ENCODE measurements around the gene ANXA6.
A peak's percentile ranks its signal among the peaks of the same experiment; 100 is the strongest.

ANXA6 gene

DNA sequence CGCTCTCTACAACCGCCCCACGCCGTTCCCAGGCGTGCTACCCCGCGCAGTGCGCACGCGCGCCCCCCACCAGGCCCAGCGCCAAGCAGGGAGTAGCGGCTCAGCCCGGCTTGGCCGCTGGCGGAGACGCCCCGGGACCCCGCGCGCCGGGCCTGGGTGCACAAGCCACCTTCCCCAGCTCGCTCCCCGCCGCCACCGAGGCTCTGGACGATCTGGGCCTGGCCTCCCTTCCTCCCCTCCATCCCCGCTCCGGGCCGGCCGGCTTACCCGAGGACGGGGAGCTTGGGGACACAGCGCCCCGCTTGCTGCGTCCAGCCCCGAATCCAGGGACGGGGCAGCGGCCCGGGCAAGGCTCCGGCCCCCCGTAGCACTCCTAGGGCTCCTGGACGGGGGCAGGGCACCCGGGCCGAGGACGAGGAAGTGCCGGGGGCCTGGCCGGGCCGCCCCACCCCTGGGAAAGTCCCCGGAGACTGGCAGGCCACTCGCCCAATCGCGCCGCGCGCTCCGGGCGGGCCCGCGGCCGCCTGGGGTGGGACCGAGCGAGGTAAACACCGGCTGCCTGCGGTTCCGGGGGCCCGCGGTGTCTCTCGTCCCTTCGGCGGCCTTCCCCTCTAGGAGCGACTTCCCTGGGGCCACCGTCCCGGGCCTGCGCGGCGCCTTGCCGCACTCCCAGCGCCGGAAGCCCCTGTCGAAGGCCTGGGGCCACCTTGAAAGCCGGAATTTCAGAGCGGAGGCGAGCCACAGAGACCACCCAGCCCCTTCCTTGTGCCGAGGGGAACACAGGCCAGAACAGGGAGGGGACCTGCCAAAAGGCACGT lies 76.8 kb downstream of the ANXA6 start, which contains the start of gene TNIP1 (continued):
- TF ChIP-seq ZBTB17 (tag by site-specific recombination; IDR thresholded peaks at IDR 0.05) (peak; percentile 47), ZNF555 (tag by site-specific recombination; conservative IDR thresholded peaks at IDR 0.05) (no peak), ZNF830 (tag by site-specific recombination; IDR thresholded peaks at IDR 0.05; ENCODE audit: low read depth) (no peak), ZNF701 (tag by site-specific recombination; IDR thresholded peaks at IDR 0.05) (no peak), ZNF266 (tag by site-specific recombination; IDR thresholded peaks at IDR 0.05; ENCODE audit: low read depth) (no peak), ZNF560 (tag by site-specific recombination; IDR thresholded peaks at IDR 0.05; ENCODE audit: borderline replicate concordance) (no peak), ZNF521 (tag by site-specific recombination; IDR thresholded peaks at IDR 0.05) (no peak), ZBTB8A (tag by site-specific recombination; IDR thresholded peaks at IDR 0.05) (peak; percentile 88), HOXC10 (CRISPR knock-in tag; IDR thresholded peaks at IDR 0.05) (0 out of 2 replicates have a peak, but pooled peaks have one; percentile 29), ZNF571 (tag by site-specific recombination; IDR thresholded peaks at IDR 0.05) (no peak), ZNF146 (tag by site-specific recombination; IDR thresholded peaks at IDR 0.05) (no peak; the same call in 1 of the 2 replicates), ZNF549 (tag by site-specific recombination; IDR thresholded peaks at IDR 0.05) (no peak), PRDM1 (tag by site-specific recombination; IDR thresholded peaks at IDR 0.05) (no peak), ZNF112 (tag by site-specific recombination; IDR thresholded peaks at IDR 0.05) (no peak), WT1 (tag by site-specific recombination; IDR thresholded peaks at IDR 0.05) (peak; percentile 42; the same call in 1 of the 2 replicates), ZNF837 (tag by site-specific recombination; IDR thresholded peaks at IDR 0.05) (0 out of 2 replicates have a peak, but pooled peaks have one; percentile 57), KLF9 (tag by site-specific recombination; IDR thresholded peaks at IDR 0.05; ENCODE audit: low read depth) (peak; percentile 74), ZNF791 (tag by site-specific recombination; IDR thresholded peaks at IDR 0.05) (no peak), ZNF23 (tag by site-specific recombination; IDR thresholded peaks at IDR 0.05; ENCODE audit: borderline replicate concordance) (no peak), MEIS1 (CRISPR knock-in tag; IDR thresholded peaks at IDR 0.05; ENCODE audit: borderline replicate concordance) (no peak), ZNF335 (tag by site-specific recombination; conservative IDR thresholded peaks at IDR 0.05) (peak; percentile 93), ZNF664 (tag by site-specific recombination; IDR thresholded peaks at IDR 0.05) (no peak), ZXDB (tag by site-specific recombination; IDR thresholded peaks at IDR 0.05) (peak; percentile 94)
- TF ChIP-seq, protein P1, sequence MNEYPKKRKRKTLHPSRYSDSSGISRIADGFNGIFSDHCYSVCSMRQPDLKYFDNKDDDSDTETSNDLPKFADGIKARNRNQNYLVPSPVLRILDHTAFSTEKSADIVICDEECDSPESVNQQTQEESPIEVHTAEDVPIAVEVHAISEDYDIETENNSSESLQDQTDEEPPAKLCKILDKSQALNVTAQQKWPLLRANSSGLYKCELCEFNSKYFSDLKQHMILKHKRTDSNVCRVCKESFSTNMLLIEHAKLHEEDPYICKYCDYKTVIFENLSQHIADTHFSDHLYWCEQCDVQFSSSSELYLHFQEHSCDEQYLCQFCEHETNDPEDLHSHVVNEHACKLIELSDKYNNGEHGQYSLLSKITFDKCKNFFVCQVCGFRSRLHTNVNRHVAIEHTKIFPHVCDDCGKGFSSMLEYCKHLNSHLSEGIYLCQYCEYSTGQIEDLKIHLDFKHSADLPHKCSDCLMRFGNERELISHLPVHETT (tag by site-specific recombination; IDR thresholded peaks at IDR 0.05): no peak
- TF ChIP-seq, protein P2, sequence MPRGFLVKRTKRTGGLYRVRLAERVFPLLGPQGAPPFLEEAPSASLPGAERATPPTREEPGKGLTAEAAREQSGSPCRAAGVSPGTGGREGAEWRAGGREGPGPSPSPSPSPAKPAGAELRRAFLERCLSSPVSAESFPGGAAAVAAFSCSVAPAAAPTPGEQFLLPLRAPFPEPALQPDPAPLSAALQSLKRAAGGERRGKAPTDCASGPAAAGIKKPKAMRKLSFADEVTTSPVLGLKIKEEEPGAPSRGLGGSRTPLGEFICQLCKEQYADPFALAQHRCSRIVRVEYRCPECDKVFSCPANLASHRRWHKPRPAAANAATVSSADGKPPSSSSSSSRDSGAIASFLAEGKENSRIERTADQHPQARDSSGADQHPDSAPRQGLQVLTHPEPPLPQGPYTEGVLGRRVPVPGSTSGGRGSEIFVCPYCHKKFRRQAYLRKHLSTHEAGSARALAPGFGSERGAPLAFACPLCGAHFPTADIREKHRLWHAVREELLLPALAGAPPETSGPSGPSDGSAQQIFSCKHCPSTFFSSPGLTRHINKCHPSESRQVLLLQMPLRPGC (tag by site-specific recombination; IDR thresholded peaks at IDR 0.05): 0 out of 2 replicates have a peak, but pooled peaks have one; percentile 25
- TF ChIP-seq, protein P3, sequence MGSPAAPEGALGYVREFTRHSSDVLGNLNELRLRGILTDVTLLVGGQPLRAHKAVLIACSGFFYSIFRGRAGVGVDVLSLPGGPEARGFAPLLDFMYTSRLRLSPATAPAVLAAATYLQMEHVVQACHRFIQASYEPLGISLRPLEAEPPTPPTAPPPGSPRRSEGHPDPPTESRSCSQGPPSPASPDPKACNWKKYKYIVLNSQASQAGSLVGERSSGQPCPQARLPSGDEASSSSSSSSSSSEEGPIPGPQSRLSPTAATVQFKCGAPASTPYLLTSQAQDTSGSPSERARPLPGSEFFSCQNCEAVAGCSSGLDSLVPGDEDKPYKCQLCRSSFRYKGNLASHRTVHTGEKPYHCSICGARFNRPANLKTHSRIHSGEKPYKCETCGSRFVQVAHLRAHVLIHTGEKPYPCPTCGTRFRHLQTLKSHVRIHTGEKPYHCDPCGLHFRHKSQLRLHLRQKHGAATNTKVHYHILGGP (tag by site-specific recombination; IDR thresholded peaks at IDR 0.05): no peak
- TF ChIP-seq, protein P4, sequence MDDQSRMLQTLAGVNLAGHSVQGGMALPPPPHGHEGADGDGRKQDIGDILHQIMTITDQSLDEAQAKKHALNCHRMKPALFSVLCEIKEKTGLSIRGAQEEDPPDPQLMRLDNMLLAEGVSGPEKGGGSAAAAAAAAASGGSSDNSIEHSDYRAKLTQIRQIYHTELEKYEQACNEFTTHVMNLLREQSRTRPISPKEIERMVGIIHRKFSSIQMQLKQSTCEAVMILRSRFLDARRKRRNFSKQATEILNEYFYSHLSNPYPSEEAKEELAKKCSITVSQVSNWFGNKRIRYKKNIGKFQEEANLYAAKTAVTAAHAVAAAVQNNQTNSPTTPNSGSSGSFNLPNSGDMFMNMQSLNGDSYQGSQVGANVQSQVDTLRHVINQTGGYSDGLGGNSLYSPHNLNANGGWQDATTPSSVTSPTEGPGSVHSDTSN (CRISPR knock-in tag; IDR thresholded peaks at IDR 0.05): peak; percentile 63; the same call in 1 of the 2 replicates
- TF ChIP-seq, protein P5, sequence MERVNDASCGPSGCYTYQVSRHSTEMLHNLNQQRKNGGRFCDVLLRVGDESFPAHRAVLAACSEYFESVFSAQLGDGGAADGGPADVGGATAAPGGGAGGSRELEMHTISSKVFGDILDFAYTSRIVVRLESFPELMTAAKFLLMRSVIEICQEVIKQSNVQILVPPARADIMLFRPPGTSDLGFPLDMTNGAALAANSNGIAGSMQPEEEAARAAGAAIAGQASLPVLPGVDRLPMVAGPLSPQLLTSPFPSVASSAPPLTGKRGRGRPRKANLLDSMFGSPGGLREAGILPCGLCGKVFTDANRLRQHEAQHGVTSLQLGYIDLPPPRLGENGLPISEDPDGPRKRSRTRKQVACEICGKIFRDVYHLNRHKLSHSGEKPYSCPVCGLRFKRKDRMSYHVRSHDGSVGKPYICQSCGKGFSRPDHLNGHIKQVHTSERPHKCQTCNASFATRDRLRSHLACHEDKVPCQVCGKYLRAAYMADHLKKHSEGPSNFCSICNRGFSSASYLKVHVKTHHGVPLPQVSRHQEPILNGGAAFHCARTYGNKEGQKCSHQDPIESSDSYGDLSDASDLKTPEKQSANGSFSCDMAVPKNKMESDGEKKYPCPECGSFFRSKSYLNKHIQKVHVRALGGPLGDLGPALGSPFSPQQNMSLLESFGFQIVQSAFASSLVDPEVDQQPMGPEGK (tag by site-specific recombination; IDR thresholded peaks at IDR 0.05): peak; percentile 95
- TF ChIP-seq, protein P6, sequence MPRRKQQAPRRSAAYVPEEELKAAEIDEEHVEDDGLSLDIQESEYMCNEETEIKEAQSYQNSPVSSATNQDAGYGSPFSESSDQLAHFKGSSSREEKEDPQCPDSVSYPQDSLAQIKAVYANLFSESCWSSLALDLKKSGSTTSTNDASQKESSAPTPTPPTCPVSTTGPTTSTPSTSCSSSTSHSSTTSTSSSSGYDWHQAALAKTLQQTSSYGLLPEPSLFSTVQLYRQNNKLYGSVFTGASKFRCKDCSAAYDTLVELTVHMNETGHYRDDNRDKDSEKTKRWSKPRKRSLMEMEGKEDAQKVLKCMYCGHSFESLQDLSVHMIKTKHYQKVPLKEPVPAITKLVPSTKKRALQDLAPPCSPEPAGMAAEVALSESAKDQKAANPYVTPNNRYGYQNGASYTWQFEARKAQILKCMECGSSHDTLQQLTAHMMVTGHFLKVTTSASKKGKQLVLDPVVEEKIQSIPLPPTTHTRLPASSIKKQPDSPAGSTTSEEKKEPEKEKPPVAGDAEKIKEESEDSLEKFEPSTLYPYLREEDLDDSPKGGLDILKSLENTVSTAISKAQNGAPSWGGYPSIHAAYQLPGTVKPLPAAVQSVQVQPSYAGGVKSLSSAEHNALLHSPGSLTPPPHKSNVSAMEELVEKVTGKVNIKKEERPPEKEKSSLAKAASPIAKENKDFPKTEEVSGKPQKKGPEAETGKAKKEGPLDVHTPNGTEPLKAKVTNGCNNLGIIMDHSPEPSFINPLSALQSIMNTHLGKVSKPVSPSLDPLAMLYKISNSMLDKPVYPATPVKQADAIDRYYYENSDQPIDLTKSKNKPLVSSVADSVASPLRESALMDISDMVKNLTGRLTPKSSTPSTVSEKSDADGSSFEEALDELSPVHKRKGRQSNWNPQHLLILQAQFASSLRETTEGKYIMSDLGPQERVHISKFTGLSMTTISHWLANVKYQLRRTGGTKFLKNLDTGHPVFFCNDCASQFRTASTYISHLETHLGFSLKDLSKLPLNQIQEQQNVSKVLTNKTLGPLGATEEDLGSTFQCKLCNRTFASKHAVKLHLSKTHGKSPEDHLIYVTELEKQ (tag by site-specific recombination; IDR thresholded peaks at IDR 0.05; ENCODE audit: borderline replicate concordance): no peak

Data from HEK293 (cell line).